Activated CD4-positive, alpha-beta T cell treated with anti-CD3 and anti-CD28 coated beads for 1 hour (primary cell): ENCODE measurements around the gene PHKB.
"Not testable (repeated sequence)": the region's sequence is repeated elsewhere in the genome, so short reads cannot be mapped to it uniquely, and the experiment has no call there.

ENCODE experiments used
- DNase-seq: peaks from one replicate; pipeline ENCODE4 v3.0.0-alpha.2; 2020

The PHKB gene

GRCh38 chr16:47460711-47461597 lies at the start of gene PHKB, which contains the start of gene ITFG1:
PHKB (plus strand) TSS chr16:47461331; CDS start chr16:47461351, 20 bp downstream.
ITFG1 (minus strand) TSS chr16:47461063; CDS start chr16:47461045, 18 bp downstream.
- DNase-seq, result peak; percentile 93

- DNase-seq, result no peak
These were observed 48.1 kb upstream of the PHKB start for GRCh38 chr16:47413041-47413440.

GRCh38 chr16:47416869-47417268 lies 44.3 kb upstream of the PHKB start:
- DNase-seq, result no peak

GRCh38 chr16:47424846-47425245 lies 36.3 kb upstream of the PHKB start:
- no peak for DNase-seq

- no peak for DNase-seq
These were observed 34.3 kb upstream of the PHKB start for GRCh38 chr16:47426806-47427205.

- no peak for DNase-seq
These were observed 29.2 kb upstream of the PHKB start for GRCh38 chr16:47431960-47432359.

GRCh38 chr16:47434274-47434673 lies 26.9 kb upstream of the PHKB start:
- not testable (repeated sequence) for DNase-seq

GRCh38 chr16:47440066-47440465 lies 21.1 kb upstream of the PHKB start:
- DNase-seq, result not testable (repeated sequence)

GRCh38 chr16:47442884-47443283 lies 18.2 kb upstream of the PHKB start:
- DNase-seq, result not testable (repeated sequence)

- no peak for DNase-seq
These were observed 14.7 kb upstream of the PHKB start for GRCh38 chr16:47446431-47446830.

GRCh38 chr16:47448830-47449575 lies 12.1 kb upstream of the PHKB start:
- no peak for DNase-seq

- no peak for DNase-seq
These were observed 11.3 kb upstream of the PHKB start for GRCh38 chr16:47449788-47450187.

GRCh38 chr16:47458331-47458730 lies 2.8 kb upstream of the PHKB start:
- no peak for DNase-seq

GRCh38 chr16:47459603-47460002 lies 1.5 kb upstream of the PHKB start:
- no peak for DNase-seq

- no peak for DNase-seq
These were observed 796 bp upstream of the PHKB start for GRCh38 chr16:47460359-47460710.

GRCh38 chr16:47461598-47462266 lies 601 bp downstream of the PHKB start:
- no peak for DNase-seq

- DNase-seq, result no peak
These were observed 2.9 kb downstream of the PHKB start for GRCh38 chr16:47463771-47464624.

- DNase-seq, result no peak
These were observed 4.9 kb downstream of the PHKB start for GRCh38 chr16:47465919-47466630.

- DNase-seq, result no peak
These were observed 6.4 kb downstream of the PHKB start for GRCh38 chr16:47467501-47467900.

- not testable (repeated sequence) for DNase-seq
These were observed 7.0 kb downstream of the PHKB start for GRCh38 chr16:47468070-47468689.

GRCh38 chr16:47469227-47469626 lies 8.1 kb downstream of the PHKB start:
- DNase-seq, result no peak
